ENCODE results near the gene GAB4.

Gene GAB4

GRCh38 chr22:16975155-16975885, 32.7 kb downstream of the GAB4 start:
- no peak for DNase-seq

GRCh38 chr22:16974298-16975084, 33.5 kb downstream of the GAB4 start:
- DNase-seq: no peak

GRCh38 chr22:16973591-16974297, 34.3 kb downstream of the GAB4 start:
- DNase-seq: no peak

GRCh38 chr22:16972311-16972710, 35.7 kb downstream of the GAB4 start:
- DNase-seq: no peak

GRCh38 chr22:16970446-16970845, 37.6 kb downstream of the GAB4 start:
- DNase-seq: no peak

GRCh38 chr22:16969508-16970327, 38.3 kb downstream of the GAB4 start:
- no peak for DNase-seq

- DNase-seq: no peak
These were observed 39.8 kb downstream of the GAB4 start for GRCh38 chr22:16968218-16968595.

GRCh38 chr22:16967453-16968217, 40.4 kb downstream of the GAB4 start:
- DNase-seq: no peak

GRCh38 chr22:16966251-16966650, 41.8 kb downstream of the GAB4 start:
- DNase-seq: no peak

GRCh38 chr22:16965560-16965959, 42.5 kb downstream of the GAB4 start:
- DNase-seq: no peak

- DNase-seq: no peak
These were observed 42.9 kb downstream of the GAB4 start for GRCh38 chr22:16965083-16965482.

GRCh38 chr22:16964366-16964765, 43.7 kb downstream of the GAB4 start:
- DNase-seq: no peak

- DNase-seq: no peak
These were observed 44.7 kb downstream of the GAB4 start for GRCh38 chr22:16963189-16963945.

- DNase-seq: no peak
These were observed 45.5 kb downstream of the GAB4 start for GRCh38 chr22:16962501-16962900.

- DNase-seq: no peak
These were observed 46.4 kb downstream of the GAB4 start for GRCh38 chr22:16961477-16962186.

- no peak for DNase-seq
These were observed 47.2 kb downstream of the GAB4 start for GRCh38 chr22:16960884-16961249.

GRCh38 chr22:16960220-16960883, 47.7 kb downstream of the GAB4 start:
- no peak for DNase-seq

- no peak for DNase-seq
These were observed 48.6 kb downstream of the GAB4 start for GRCh38 chr22:16959345-16959930.

- no peak for DNase-seq
These were observed 49.5 kb downstream of the GAB4 start for GRCh38 chr22:16958475-16958874.

- no peak for DNase-seq
These were observed 50.2 kb downstream of the GAB4 start for GRCh38 chr22:16957781-16958180.

Measured in fibroblast of skin of right biceps (primary cell).